Measurements from ENCODE around the gene RICTOR. TPM values are rescaled to one million over a fixed set of nuclear protein-coding genes. Genes with fewer than 3 reads are reported as not detected.

The RICTOR gene
- polyA plus RNA-seq, 4 donors: 20.4 to 31.0 (median 24.8) TPM

DNA sequence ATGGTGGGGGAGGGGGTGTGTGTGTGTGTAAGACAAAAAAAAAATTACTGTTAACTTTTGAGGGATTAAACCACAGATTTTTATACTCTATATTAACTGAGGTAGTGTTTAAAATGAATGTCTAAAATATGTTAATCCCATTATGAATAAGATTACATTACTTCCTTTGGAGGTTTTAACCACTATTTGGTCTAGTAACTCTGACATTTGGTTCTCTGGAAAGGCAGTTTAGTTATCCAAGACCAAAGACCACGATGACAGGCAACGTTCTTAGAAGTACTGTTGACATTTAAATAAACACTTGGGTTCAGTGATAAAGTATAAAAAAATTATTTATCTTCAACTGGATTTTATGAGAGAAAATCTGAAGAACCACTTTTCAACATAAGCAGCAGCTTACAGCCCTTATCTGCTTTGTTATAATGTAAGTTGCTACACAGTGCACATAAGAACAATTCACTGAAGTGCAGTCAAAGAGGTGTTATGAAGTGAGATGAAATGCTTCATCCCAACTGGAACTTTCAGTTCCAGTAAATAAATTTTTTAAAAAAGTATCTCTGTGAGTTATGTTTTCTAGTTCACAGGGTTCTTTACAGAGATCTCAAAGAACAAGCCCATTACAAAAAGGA, 133.9 kb downstream of the RICTOR start:
- DNase-seq (ENCODE audit: low read depth in 4 of 4, low spot score in 2 of 4): no peak

DNA sequence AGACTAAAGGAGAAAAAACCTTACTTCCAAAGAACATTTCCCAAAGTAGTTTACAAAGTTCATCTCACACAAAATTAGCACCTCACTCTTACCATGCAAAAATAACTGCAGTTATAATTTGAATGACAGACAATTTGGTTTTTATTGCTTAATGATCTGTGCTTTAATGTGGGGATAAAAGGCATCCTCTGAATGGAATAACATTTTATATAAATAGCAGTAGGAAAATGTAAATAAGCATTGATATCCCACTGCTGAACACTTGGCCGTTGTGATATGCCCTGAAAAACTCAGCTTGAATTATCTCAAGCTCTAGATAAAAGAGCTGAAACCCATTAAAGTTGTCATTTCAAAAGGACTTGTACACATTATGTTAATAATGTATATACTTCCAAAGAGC, 135.2 kb downstream of the RICTOR start:
- DNase-seq (ENCODE audit: low read depth in 4 of 4, low spot score in 2 of 4): no peak

DNA sequence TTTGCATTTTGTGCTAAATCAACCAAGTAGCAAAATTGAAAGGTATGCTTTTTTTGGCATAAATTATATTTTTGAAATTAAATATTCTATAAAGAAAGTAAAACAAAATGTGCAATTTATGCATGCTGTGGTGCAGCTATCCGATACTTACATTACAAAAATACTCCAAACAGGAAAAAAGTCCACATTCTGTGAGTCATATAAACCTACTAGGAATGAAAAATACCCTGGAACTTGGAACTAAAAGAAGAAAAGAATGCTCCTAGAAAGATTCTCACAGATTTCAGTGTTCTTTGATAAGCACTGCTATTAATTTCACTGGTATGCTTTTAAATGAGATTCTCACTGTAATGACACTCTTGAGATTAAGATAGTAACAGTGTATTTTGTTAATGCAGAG, 135.8 kb downstream of the RICTOR start:
- DNase-seq (ENCODE audit: low read depth in 4 of 4, low spot score in 2 of 4): no peak

DNA sequence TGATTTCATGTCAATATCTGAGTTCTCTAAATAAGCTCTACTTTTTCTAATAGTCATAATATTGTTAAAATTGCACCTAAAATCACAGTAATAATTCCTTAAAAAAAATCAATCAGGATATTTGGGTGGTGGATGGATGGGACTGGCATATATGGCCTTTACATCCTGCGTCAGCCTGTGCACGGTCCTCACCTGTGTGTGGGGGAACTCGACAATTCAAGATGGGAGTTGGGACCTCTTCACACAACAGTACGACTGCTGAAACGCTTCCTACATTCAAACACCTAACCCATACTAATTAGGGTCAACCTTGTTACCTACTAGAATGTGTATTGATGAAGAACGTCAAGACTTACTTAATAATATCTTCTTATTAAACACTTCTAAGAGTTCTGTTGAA, 137.9 kb downstream of the RICTOR start:
- no peak for DNase-seq (ENCODE audit: low read depth in 4 of 4, low spot score in 2 of 4)

DNA sequence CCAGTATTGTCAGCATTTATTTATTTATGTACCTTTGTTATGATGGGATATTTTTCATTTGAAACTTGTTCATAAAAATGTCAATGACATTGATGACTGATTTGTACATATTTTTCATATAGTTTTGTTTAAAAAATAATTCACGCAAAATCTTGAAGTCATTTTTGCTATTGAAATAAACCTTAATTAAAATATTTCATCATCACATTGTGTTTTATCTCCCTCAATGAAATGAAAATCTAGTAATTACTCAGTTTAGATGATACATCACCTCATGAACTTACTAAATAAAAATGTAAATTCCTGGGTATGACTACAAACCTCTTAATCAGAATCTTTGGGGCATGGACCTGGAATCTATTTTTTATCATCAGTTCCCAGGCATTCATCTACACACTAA, 138.8 kb downstream of the RICTOR start:
- DNase-seq (ENCODE audit: low read depth in 4 of 4, low spot score in 2 of 4): no peak

DNA sequence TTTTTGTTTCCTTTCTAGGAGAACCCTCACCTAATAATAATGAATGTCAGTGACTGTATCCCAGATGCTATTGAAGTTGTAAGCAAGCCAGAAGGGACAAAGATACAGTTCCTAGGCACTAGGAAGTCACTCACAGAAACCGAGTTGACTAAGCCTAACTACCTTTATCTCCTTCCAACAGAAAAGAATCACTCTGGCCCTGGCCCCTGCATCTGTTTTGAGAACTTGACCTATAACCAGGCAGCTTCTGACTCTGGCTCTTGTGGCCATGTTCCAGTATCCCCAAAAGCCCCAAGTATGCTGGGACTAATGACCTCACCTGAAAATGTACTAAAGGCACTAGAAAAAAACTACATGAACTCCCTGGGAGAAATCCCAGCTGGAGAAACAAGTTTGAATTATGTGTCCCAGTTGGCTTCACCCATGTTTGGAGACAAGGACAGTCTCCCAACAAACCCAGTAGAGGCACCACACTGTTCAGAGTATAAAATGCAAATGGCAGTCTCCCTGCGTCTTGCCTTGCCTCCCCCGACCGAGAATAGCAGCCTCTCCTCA, 141.3 kb downstream of the RICTOR start:
- DNase-seq (ENCODE audit: low read depth in 4 of 4, low spot score in 2 of 4): no peak

DNA sequence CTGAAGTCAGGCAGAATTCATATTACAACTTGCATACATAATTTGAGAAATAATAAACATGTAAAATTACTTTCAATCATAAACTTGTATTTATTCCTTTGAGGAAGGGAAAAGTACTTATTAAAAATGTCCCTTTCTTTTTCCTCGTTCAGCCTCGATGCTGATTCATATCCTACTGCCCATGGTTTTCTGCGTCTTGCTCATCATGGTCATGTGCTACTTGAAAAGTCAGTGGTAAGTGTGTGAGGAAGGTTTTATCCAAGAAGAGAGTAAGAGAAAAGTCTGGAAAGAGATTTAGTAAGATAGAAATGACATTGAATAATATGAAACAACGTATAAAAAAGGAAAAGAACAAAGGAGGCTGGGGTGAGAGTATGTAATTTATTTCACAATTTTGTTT, 142.5 kb downstream of the RICTOR start:
- no peak for DNase-seq (ENCODE audit: low read depth in 4 of 4, low spot score in 2 of 4)

DNA sequence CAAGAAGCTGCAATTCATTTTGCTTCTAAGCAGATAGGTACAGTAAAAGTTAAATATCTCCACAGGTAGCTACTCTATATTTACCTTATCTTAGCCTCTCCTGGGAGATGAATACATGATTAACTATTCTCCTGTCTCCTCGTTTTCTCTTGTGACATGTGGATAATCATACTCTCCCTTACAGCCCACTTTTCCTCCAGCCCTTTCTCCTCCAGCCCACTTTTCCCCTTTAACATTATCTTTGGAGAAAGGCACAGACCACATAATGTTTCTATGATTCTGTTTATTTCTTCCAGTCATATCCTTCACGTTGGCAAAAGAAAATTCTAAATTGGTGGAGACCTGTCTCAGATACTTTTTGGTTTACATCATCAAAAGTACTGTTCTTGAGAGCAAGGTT, 144.4 kb downstream of the RICTOR start:
- DNase-seq (ENCODE audit: low read depth in 4 of 4, low spot score in 2 of 4): no peak

DNA sequence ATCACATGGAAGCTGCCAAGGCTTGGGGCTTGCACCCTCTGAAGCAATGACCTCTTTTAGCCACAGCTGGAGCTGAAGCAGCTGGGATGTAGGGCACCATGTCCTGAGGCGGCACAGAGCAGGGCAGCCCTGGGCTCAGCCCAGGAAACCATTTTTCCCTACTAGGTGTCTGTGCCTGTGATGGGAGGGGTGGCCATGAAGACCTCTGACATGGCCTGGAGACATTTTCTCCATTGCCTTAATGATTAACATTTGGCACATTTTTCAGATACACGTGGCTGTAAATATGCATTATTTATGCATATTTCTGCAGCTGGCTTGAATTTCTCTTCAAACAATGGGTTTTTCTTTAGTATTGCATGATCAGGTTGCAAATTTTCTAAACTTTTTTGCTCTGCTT, 146.7 kb downstream of the RICTOR start:
- no peak for DNase-seq (ENCODE audit: low read depth in 4 of 4, low spot score in 2 of 4)

DNA sequence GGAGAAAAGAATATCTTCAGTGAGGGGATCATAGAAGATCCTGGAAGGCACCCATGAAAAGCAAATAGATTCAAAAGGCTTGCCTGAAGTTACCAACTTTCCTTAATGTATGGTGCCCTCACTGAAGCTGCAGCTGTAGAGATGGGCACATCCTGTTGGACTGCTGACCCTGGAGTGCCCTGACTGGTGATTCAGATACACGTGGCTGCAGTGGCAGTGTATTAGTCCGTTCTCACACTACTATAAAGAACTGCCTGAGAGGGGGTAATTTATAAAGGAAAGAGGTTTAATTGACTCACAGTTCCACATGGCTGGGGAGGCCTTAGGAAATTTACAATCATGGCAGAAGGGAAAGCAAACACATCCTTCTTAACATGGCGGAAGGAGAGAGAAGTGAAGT, 148.1 kb downstream of the RICTOR start:
- no peak for DNase-seq (ENCODE audit: low read depth in 4 of 4, low spot score in 2 of 4)

DNA sequence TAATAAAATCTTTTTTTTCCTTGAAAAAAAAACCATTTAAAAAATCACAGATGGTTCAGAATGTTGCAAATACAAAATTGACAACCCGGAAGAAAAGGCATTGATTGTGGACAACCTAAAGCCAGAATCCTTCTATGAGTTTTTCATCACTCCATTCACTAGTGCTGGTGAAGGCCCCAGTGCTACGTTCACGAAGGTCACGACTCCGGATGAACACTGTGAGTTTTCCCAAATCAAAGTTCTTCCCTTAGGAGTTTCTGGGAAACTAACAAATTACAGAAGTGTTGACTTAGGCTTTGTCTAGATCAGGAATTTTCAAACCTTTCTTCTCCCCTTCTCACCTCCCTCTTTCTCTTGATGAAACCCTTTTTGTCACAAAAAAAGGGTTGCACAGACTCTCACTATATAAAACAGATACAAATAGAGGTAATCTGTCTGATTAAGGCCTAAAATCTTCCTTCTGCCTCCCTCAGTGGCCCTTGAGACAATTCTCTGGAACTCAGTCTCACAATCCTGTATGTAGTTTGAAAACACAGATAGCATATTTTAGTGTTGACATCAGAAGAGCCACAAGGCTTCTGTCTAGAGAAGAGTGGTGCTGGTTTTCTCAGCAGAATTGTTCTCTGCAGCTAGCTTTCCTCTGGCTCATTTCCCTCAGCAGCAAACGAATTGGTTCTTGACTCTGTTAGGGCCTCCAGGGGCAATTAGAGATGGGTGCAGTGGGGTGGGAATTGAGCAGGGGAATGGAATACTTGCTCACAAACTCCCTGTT, 148.9 kb downstream of the RICTOR start:
- no peak for DNase-seq (ENCODE audit: low read depth in 4 of 4, low spot score in 2 of 4)

DNA sequence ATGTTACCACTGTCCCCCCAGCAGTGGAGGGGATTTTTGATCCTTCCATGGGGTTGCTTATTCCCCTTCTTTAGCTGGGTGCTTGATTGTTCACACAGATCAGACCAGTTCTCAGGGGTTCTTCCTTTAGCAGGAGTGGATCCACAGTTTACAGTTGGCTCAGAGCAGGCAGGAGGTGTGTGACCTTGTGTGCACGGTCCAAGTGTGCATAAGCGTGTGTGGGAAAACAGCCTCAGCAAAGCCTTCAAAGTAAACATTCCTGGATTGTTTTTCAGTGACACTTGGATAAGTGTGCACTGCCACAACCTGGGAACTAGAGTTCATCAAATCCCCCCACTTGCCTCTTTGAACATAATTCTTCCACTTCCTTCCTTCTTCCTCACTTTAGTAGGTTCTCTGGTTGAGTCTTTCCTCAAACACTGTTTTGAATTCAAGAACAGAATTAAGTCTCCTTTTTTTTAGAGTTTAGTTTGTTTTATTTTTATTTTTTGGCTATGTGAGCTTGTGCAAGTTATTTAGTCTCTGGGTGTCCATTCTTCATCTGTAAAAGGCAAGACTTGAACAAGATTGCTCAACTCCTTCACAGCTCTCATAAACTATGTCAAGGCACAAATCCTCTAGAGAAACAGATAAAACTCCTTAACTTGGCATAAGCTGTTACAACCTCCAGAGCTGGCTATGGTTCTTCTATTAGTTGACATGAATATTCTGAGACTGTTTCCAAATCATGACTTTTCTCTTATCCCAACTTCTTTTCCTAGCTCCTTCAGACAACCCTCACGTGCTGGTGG, 150.3 kb downstream of the RICTOR start:
- no peak for DNase-seq (ENCODE audit: low read depth in 4 of 4, low spot score in 2 of 4)

DNA sequence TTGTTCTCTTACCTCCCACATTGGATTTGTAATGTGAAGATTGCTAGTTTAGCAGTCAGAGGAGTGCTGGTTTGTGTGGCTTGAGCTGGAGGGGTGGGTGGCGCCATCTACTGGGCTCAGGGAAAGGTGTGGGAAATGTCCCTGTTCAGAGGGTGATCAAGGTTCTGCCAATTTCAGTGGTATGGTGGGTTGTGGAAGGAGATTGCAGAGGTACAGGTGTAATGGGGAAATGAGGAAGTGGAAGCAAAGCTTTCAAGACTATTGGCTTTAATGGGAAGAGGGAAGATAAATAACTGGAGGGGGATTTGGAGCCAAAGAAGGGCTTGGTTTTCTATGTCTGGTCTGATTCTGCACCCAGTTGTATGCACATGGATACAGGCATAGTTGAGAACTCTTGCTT, 152.0 kb downstream of the RICTOR start:
- DNase-seq (ENCODE audit: low read depth in 4 of 4, low spot score in 2 of 4): peak in 2 of 4 donors; percentile 5 to 40

DNA sequence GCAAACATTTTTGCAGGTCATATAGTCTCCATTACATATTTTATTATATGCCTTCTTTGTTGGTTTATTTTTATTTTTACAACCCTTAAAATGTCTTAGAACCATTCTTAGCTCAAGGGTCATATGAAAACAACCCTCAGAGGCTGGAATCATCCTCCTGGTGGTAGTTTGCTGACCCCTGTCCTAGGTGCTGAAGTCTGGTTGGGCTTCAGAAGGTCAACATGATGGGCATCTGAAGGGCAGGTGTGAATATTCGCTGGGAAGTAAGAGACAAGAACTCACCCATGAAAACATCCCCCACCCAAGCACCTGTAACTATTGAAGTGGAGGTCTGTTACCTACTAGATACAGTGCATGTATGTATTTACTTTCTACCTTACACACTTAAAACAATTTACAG, 153.0 kb downstream of the RICTOR start:
- peak in 1 of 4 donors; percentile 10 for DNase-seq (ENCODE audit: low read depth in 4 of 4, low spot score in 2 of 4)

DNA sequence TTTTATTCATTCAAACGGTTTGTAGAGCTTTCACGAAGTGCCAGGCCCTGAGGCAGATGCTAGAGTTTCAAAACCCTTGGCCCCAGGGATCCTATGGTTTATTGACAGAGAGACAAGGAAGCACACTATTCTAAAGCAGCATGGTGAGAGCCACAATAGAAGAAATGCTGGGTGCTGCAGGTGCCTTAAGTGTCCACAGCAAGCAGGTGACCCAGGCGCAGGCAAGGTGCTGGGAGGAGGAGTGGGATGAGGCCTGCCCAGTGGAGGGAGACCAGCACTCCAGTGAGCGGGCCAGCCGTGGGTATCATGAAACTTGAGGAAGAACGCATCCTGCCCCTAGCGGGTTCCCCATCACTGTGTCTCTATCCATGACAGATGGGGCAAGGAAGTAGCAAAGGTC, 157.4 kb downstream of the RICTOR start:
- DNase-seq (ENCODE audit: low read depth in 4 of 4, low spot score in 2 of 4): no peak

DNA sequence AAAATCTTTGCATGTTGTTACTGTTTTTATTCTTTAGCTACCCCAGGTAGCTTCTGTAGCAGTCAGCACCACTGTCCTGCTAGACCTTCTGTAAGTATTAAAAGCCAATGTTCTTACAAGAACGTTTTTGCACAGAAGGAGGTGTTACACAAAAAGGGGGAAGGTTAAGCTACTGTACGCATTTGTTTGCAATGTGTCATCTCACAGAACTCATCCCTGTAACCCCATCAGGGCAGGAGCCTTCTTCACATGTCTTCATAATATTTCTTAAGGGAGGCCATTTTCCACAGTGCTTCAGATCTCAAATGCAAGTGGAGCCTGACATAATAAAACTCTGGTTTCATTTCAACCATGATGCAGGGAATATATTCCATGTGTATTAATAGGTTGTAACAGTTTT, 160.5 kb downstream of the RICTOR start:
- no peak for DNase-seq (ENCODE audit: low read depth in 4 of 4, low spot score in 2 of 4)

DNA sequence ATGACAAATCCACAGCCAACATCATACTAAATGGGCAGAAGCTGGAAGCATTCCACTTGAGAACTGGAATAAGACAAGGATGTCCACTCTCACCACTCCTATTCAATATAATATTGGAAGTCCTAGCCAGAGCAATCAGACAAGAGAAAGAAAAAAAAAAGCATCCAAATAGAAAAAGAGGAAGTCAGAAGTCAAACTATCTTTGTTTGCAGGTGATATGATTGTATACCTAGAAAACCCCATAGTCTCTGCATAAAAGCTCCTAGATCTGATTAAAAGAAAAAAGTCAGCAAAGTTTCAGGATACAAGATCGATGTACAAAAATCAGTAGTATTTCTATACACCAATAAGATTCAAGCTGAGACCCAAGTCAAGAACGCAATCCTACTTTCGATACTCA, 162.3 kb downstream of the RICTOR start:
- DNase-seq (ENCODE audit: low read depth in 4 of 4, low spot score in 2 of 4): no peak

DNA sequence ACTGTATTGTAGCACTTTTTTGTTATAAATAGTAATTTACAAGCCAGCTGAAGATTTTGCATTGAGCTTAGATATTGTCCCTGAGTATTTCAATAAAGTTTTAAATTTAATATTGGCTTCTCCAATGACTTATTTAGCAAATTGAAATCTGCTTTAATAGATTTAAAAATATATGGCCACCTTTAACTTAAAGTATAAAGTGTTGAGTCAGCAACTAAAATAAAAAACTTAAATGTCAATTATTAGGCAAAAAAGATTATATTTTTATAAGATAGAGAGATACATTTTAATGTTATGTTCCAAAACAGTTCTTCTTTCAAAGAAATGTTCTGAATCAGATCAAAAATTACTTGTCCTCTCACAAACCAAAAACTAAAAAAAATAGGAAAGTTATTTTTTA, 167.7 kb downstream of the RICTOR start:
- DNase-seq (ENCODE audit: low read depth in 4 of 4, low spot score in 2 of 4): no peak

DNA sequence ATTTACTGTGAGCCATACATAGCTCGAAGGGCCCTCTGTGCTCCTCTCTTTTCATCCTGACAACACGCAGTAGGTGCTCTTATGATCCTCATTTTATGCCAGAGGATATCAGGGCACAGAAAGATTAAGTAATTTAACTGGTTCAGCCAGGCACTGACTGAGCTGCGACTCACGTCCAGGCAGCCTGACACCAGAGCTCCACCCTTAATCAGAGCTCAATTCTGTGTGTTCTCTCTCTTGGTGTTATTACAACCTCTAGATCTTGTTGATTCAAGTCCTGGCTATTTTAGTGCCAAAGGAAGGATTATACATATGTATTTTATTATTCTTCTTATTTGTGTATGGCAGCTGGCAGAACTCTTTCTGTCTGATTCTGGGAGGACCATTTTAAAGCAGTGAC, 168.7 kb downstream of the RICTOR start:
- no peak for DNase-seq (ENCODE audit: low read depth in 4 of 4, low spot score in 2 of 4)

DNA sequence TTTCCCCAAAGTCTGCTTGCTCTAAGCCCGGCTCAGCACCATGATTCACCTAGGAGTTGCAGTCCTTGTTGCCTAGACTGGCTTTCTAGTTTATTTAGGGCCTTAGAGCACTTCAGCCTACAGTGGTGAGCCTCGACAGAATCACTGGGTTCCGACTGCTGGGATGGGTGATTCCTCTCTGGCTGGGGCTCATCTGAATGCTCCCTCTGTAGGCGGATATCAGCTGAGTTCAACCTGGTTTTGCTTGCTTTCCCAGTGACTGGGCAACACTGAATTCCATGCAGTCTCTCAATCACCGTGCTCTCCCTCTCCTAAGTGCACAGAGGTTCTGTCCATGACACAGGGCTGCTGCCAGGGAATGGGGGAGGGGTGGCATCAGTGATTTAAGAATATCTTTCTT, 174.3 kb downstream of the RICTOR start:
- DNase-seq (ENCODE audit: low read depth in 4 of 4, low spot score in 2 of 4): no peak

DNA sequence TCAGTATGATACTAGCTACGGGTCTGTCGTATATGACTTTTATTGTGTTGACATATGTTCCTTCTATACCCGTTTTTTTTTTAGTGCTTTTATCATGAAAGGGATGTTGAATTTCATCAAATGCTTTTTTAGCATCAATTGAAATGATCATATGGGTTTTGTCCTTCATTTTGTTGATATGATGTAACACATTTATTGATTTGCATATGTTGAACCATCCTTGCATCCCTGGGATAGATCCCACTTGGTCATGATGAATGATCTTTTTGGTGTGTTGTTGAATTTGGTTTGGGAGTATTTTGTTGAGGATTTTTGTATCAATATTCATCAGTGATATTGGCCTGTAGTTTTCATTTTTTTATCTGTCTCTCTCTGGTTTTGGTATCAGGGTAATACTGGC, 177.4 kb downstream of the RICTOR start:
- no peak for DNase-seq (ENCODE audit: low read depth in 4 of 4, low spot score in 2 of 4)
